ENCODE measurements around the gene RAB25.

Gene RAB25

DNA sequence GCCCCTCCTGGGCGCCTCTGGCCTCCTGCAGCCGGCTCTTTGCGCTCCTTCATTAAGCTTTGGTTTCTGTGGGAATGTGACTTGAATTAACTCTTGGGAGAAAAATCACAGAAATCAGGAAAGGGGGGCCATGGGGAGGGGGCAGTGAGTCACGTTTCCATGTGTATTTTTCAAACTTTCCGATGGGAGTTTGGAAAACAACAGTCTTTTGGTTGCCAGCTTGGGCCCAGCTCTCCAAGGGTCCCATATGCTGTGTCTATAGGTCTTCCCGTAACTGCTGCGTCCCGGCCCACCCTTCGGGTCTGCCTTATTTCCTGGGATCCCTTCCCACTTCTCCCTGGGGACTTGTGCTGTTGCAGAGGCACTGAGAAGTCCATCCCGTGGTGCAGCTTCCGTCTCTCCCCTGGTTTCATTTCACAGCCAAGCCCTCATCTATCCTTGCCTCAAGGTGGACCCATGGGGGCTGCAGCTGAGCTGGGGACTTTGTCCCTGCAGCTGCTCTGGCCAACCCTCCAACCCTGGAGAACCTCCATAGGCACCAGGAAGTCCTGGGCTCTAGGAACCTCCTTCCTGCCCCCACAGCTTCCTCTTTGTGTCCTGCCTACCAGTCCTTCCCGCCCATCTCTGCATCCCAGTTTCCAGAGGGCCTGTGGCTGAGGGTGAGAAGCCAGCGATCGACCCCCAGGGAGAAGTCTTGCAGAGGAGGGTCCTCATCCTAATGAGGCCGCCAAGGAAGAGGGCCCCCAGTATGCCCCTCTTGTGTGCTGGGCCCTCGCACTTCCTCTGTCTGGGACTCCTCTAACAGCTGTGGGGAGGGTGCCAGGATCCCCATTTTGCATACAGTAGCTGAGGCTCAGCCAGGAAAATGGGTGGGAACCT, 41.9 kb downstream of the RAB25 start:
- peaks cover 27% of the 10 kb centered on the region for H3K36me3 Mint-ChIP-seq (ENCODE audit: insufficient read depth)
- H3K4me3 Mint-ChIP-seq: no peak overlapping the region
- H3K9me3 Mint-ChIP-seq: no peaks in the 10 kb centered on the region
- peak overlapping the region; percentile 98 for H3K27ac Mint-ChIP-seq (ENCODE audit: low read depth)
- ATAC-seq (replicated peaks; ENCODE audit: extremely low read depth, poor library complexity, severe bottlenecking) (no peak), DNase-seq (ENCODE audit: low spot score in 2 of 2) (no peak)
- peaks cover 53% of the 10 kb centered on the region for H3K4me1 Mint-ChIP-seq
- H3K27me3 Mint-ChIP-seq: no peaks in the 10 kb centered on the region

DNA sequence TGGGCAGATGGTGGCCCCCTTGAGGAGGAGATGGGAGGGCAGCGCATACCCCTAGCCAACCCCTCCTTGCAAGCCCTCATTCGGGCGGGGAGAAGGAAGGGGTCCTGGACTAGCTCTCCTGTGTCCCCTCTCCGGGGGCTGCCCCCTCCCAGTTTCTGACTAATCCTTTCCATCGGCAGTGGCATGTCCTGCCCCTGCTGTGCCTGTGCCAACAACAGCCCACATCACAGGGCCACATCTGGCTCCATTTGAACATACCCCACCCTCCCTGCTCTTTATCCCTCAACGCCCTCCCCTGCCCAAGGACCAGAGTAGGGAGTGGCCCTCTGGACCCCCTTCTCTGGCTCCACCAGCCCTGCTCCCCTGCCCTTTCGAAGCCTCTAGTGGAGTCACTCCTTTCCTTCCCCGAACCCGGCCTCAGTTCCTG, 42.6 kb downstream of the RAB25 start:
- H3K27ac Mint-ChIP-seq (ENCODE audit: low read depth): peak overlapping the region; percentile 98
- H3K9me3 Mint-ChIP-seq: no peaks in the 10 kb centered on the region
- no peak for DNase-seq (ENCODE audit: low spot score in 2 of 2)
- no peaks in the 10 kb centered on the region for H3K27me3 Mint-ChIP-seq
- H3K4me3 Mint-ChIP-seq: peak overlapping the region; percentile 68
- peaks cover 26% of the 10 kb centered on the region for H3K36me3 Mint-ChIP-seq (ENCODE audit: insufficient read depth)
- no peak for ATAC-seq (replicated peaks; ENCODE audit: extremely low read depth, poor library complexity, severe bottlenecking)
- H3K4me1 Mint-ChIP-seq: peaks cover 46% of the 10 kb centered on the region

DNA sequence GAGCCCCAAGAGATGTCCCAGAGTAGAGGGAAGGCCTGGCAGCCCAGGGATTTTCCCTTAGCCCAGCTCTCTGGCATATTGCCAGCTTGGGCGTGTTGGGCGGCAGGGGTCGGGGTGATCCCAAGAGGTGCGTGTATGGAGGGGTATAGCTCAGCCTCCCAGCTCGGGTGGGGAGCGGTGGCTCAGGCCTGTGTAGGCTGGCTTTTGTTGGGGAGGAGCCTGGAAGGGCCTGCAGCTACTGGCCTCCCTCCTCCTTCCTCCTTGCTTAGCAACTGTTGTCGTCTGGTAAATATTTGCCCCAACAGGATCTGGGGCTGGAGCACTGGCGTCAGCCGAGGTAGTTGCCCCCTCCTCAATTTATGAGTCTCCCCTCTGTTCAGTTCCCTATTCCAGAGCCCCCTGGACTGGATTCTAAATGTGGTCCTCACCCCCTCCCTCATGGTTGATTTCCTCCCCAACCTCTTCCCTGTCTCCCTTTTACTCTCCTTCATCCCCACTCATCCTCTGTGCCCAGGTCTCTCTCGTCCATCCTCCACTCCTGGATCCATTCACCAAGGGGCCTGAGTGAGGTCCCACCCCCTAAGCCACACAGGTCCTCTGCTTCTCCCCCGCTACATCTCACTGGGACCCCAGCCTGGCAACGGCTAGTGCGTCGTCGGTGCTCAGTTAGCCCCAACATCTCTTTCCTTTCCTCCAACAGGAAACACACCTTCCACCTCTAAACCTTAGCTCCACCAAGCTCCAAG, 43.3 kb downstream of the RAB25 start:
- DNase-seq (ENCODE audit: low spot score in 2 of 2) (peak in 1 of 2 donors; percentile 58), ATAC-seq (replicated peaks; ENCODE audit: extremely low read depth, poor library complexity, severe bottlenecking) (peak; percentile 18)
- peak overlapping the region; percentile 98 for H3K27ac Mint-ChIP-seq (ENCODE audit: low read depth)
- H3K4me1 Mint-ChIP-seq: peaks cover 45% of the 10 kb centered on the region
- peaks cover 26% of the 10 kb centered on the region for H3K36me3 Mint-ChIP-seq (ENCODE audit: insufficient read depth)
- H3K27me3 Mint-ChIP-seq: no peaks in the 10 kb centered on the region
- no peaks in the 10 kb centered on the region for H3K9me3 Mint-ChIP-seq
- peak overlapping the region; percentile 68 for H3K4me3 Mint-ChIP-seq

DNA sequence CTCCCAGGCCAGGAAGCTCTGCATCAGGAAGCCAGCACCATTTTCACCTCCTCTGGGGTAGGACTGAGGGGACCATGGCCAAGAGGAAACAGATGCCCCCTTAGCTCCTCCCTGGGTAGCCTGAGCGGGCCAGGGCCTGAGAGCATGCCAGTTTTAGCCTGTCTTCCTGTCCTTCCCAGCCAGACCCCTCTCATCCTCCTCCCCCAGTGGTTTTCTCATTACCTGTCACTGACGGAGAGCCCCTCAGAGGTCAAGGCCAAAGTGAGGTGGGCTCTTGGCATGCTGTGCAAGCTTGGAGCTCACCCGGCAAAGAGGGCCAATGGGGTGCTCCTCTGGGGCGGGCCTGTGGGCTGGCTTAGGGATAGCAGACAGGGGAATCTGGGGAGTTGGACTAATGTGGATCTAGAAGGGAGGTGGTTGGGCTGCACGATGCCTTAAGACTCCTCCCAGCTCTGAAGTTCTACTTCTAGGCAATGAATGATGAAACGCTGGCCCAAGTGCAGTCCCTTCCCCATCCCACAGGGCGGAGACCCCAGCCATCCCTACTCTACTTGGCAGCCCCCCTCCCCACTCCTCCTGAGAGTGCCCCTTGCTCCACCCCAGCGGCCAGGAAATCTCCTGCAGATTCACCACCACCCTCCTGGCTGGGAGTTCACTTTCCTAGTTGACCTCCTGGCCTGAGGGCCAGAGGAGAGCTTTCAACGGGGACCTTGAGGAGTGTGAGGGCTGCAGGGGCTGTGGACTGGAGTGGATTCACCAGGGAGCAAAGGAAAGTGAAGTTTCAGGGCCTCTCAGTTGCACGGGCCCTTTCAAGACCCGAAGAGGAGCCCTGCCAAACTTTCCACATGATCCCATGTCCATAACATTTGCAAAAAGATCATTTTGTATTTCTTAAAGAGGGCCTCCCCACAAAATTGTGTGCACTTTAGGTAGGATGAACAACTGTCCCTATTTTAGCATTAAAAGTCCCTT, 44.2 kb downstream of the RAB25 start:
- H3K4me3 Mint-ChIP-seq: peak overlapping the region; percentile 68
- no peaks in the 10 kb centered on the region for H3K27me3 Mint-ChIP-seq
- H3K9me3 Mint-ChIP-seq: no peaks in the 10 kb centered on the region
- H3K4me1 Mint-ChIP-seq: peaks cover 44% of the 10 kb centered on the region
- H3K27ac Mint-ChIP-seq (ENCODE audit: low read depth): peak overlapping the region; percentile 98
- DNase-seq (ENCODE audit: low spot score in 2 of 2) (no peak), ATAC-seq (replicated peaks; ENCODE audit: extremely low read depth, poor library complexity, severe bottlenecking) (no peak)
- peaks cover 26% of the 10 kb centered on the region for H3K36me3 Mint-ChIP-seq (ENCODE audit: insufficient read depth)

DNA sequence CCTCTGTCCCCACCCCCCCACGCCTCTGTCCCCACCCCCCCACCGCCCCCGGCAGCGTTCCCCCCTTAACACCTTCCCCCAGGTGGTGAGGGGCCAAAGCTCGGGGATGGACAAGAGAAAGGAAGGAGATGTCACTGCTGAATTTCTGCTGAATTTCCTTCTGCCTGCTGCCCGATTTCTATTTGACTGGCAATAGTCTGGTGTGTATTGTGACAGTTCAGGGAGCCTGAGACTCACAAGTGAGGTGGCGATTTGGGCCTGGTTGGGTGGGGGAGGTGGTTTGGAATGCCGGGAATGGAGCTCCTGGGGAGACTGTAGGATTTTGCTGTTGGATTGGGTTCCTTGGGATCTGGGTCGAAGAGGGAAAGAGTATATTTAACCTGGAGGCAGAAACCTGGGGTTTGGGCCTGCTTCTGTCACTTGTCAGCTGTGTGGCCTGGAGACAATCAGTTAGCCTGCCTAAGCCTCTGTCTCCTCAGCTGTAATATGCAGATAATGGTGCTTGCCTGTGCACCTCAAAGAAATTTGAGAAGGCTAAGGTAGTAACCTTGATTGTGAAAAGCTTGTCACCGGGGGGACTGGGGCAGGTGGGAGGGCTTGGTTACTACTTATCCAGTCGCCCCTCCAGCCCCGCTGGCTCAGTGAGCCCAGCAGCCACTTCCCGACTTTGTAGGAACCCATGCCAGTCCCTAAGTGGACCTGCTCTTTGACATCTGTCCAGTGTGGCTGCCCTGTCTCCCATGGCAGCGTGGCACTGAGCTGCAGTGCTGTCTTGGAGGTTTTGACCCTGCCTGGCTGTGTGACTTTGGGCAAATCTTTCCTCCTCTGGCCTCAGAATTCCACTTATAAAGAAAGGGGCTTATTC, 45.9 kb downstream of the RAB25 start:
- ATAC-seq (replicated peaks; ENCODE audit: extremely low read depth, poor library complexity, severe bottlenecking): peak; percentile 12
- no peaks in the 10 kb centered on the region for H3K9me3 Mint-ChIP-seq
- H3K27ac Mint-ChIP-seq (ENCODE audit: low read depth): peak overlapping the region; percentile 98
- peak overlapping the region; percentile 68 for H3K4me3 Mint-ChIP-seq
- DNase-seq (ENCODE audit: low spot score in 2 of 2): no peak
- H3K4me1 Mint-ChIP-seq: peaks cover 37% of the 10 kb centered on the region
- peaks cover 22% of the 10 kb centered on the region for H3K36me3 Mint-ChIP-seq (ENCODE audit: insufficient read depth)
- H3K27me3 Mint-ChIP-seq: no peaks in the 10 kb centered on the region

DNA sequence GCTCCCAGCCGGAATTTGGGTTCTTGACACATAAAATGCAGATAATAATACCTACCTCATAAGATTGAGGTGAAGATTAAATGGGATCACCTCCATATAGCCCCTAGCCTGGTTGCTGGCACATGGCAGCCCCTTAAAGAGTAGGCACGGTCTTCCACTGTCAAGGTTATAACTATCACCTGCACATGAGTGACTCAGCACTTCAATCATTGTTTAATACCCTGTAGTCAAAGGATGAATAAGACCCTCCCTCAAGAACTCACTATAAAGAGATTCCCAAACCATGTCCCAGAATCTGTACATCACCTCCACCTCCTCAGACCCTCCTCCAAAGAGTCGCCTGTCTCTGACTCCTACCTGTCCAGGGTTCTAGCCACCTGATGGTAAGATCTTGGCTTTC, 47.1 kb downstream of the RAB25 start:
- Mint-ChIP-seq H3K4me3 (no peak overlapping the region), H3K36me3 (ENCODE audit: insufficient read depth) (peaks cover 21% of the 10 kb centered on the region), H3K4me1 (peaks cover 34% of the 10 kb centered on the region), H3K9me3 (no peaks in the 10 kb centered on the region), H3K27ac (ENCODE audit: low read depth) (peak overlapping the region; percentile 98), H3K27me3 (no peaks in the 10 kb centered on the region)
- DNase-seq (ENCODE audit: low spot score in 2 of 2): no peak
- no peak for ATAC-seq (replicated peaks; ENCODE audit: extremely low read depth, poor library complexity, severe bottlenecking)

DNA sequence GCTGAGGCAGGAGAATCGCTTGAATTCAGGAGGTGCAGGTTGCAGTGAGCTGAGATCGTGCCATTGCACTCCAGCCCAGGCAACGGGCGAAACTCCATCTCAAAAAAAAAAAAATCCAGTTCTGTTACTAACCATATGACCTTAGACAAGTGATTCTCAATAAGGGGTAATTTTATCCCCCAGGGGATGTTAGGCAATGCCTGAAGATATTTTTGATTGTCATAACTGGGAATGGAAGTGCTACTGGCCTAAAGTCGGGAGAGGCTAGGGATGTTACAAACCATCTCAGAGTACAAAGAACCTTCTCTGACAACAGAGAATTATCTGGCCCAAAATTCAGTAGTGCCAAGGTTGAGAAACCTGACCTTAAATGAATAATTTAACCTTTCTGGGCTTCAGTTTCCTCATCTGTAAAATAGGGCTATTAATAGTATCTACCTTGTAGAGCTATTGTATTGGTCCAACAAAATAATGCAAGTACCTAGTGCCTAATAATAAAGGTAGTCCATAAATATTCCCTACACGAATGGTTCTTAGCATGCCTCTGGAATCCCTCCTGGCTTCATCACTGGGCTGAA, 47.8 kb downstream of the RAB25 start:
- Mint-ChIP-seq H3K27me3 (no peaks in the 10 kb centered on the region), H3K27ac (ENCODE audit: low read depth) (peak overlapping the region; percentile 98), H3K4me1 (peaks cover 30% of the 10 kb centered on the region), H3K36me3 (ENCODE audit: insufficient read depth) (peaks cover 21% of the 10 kb centered on the region), H3K4me3 (no peak overlapping the region), H3K9me3 (no peaks in the 10 kb centered on the region)
- ATAC-seq (replicated peaks; ENCODE audit: extremely low read depth, poor library complexity, severe bottlenecking) (no peak), DNase-seq (ENCODE audit: low spot score in 2 of 2) (no peak)

DNA sequence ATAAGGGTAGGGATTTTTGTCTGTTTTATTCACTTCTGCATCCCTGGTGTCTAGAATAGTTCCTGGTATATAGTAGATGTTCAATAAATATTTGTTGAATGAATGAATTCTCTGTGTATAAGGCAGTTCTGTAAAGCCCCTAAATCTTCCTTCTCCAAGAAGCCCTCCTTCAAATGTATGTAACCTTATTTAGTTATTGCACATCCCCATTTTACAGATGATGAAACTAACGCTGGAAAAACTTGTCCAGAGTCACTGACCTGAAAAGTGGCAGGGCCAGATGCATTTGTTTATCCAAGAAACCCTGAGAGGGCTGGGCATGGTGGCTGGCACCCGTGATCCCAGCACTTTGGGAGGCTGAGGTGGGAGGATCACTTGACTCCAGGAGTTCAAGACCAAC, 49.3 kb downstream of the RAB25 start:
- H3K27ac Mint-ChIP-seq (ENCODE audit: low read depth): no peak overlapping the region
- DNase-seq (ENCODE audit: low spot score in 2 of 2) (no peak), ATAC-seq (replicated peaks; ENCODE audit: extremely low read depth, poor library complexity, severe bottlenecking) (no peak)
- H3K4me1 Mint-ChIP-seq: peaks cover 34% of the 10 kb centered on the region
- H3K36me3 Mint-ChIP-seq (ENCODE audit: insufficient read depth): peaks cover 24% of the 10 kb centered on the region
- no peak overlapping the region for H3K4me3 Mint-ChIP-seq
- no peaks in the 10 kb centered on the region for H3K27me3 Mint-ChIP-seq
- H3K9me3 Mint-ChIP-seq: no peaks in the 10 kb centered on the region

DNA sequence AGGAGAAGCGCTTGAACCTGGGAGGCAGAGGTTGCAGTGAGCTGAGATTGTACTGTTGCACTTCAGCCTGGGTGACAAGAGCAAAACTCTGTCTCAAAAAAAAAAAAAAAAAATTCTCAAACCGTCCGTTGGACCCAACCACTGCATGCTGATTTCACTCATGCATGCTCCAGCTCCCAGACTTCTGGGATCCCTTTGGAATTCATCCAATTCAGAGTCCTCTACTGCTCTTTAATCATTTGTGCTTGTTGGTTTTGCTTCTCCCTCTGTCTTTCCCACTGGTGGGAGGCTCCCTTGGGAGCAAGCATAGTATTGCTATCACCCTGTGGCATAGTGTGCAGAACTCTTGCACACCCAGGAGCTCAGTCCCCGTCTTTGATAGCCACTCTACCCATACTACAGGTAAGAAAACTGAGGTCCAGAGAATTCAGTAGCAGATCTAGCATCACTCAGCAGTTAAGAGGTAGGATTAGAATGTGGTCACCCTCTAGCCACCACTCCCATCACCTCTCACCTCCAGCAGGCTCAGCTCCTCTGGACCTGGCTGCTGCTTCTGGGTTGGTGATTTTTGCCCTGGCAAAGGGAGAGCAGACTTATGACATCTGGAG, 50.5 kb downstream of the RAB25 start:
- ATAC-seq (replicated peaks; ENCODE audit: extremely low read depth, poor library complexity, severe bottlenecking) (no peak), DNase-seq (ENCODE audit: low spot score in 2 of 2) (no peak)
- peaks cover 17% of the 10 kb centered on the region for H3K36me3 Mint-ChIP-seq (ENCODE audit: insufficient read depth)
- H3K4me1 Mint-ChIP-seq: peaks cover 32% of the 10 kb centered on the region
- no peaks in the 10 kb centered on the region for H3K9me3 Mint-ChIP-seq
- no peak overlapping the region for H3K4me3 Mint-ChIP-seq
- H3K27me3 Mint-ChIP-seq: no peaks in the 10 kb centered on the region
- peak overlapping the region; percentile 57 for H3K27ac Mint-ChIP-seq (ENCODE audit: low read depth)

DNA sequence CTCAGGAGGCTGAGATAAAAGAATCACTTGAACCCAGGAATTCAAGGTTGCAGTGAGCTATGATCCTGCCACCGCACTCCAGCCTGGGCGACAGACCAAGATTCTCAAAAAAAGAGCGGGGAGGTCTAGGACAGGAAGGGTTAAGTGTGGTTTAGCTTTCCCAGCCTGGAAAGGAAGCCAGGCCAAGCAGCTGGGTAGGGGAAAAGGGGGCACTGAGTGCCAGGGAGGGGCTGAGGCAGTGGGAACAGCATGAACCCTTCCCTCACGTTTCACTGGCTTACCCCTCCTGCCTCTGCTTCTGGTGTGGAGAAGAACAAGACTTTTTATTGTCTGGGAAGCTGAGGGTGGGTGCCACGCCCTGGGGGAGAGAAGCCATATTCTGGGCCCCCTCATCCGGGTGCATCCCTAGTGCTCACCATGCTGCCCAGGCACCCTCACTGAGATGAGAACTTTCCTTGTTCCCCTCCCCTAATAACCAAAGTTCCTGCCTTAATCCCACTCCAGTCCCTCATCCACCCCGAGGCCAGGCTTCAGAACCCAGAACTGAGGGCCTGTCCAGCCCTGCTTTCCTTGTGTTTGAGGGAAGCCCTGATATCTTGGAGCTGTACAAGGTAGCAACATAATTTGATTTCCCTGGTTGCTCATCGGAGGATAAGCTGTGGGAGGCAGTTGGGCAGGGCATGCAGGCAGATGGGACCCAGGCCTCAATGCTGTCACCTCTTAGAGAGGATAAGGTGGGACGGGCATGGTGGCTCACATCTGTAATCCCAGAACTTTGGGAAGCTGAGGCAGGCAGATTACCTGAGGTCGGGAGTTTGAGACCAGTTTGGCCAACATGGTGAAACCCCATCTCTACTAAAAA, 51.5 kb downstream of the RAB25 start:
- H3K9me3 Mint-ChIP-seq: no peaks in the 10 kb centered on the region
- DNase-seq (ENCODE audit: low spot score in 2 of 2): no peak
- no peaks in the 10 kb centered on the region for H3K27me3 Mint-ChIP-seq
- ATAC-seq (replicated peaks; ENCODE audit: extremely low read depth, poor library complexity, severe bottlenecking): no peak
- no peak overlapping the region for H3K4me3 Mint-ChIP-seq
- peaks cover 17% of the 10 kb centered on the region for H3K36me3 Mint-ChIP-seq (ENCODE audit: insufficient read depth)
- peak overlapping the region; percentile 95 for H3K27ac Mint-ChIP-seq (ENCODE audit: low read depth)
- H3K4me1 Mint-ChIP-seq: peaks cover 29% of the 10 kb centered on the region

Measured in central memory CD8-positive, alpha-beta T cell (primary cell).